ENCODE data around the gene CYB5R3. TPM values are rescaled to one million over a fixed set of nuclear protein-coding genes. Genes with fewer than 3 reads are reported as not detected.
A peak's percentile ranks its signal among the peaks of the same experiment; 100 is the strongest.
"Not testable (repeated sequence)": the region's sequence is repeated elsewhere in the genome, so short reads cannot be mapped to it uniquely, and the experiment has no call there.

The CYB5R3 gene
- polyA plus RNA-seq, 4 donors: 70.0 to 174 (median 118) TPM

DNA sequence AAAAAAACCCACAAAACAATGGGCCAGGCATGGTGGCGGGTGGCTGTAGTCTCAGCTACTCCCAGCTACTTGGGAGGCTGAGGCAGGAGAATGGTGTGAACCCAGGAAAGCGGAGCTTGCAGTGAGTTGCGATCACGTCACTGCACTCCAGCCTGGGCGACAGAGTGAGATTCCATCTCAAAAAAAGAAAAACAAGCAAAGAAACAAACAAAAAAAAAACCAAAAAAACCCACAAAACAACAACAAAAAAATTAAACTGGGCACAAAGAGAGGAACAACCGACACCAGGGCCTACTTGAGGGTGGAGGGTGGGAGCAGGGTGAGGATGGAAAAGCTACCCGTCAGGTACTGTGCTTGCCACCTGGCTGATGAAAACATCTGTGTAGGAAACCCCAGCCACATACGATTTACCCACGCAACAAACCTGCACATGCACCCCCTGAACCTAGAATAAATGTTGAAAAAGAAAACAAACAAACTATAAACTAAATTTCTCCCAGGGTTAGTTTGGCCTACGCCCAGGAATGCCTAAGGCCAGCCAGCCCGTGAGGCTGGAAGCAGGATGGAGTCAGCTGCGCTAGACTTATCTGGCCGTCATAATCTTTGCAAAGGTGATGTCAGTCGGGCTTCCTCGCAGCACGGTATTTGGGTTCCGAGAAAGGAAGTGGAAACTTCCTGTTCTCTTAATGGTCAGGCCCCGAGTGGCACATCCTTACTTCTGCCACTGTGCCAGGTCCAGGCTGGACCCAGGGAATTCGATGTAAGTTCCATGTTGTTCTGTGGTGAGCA lies 21.9 kb upstream of the CYB5R3 start:
- H3K27ac ChIP-seq (ENCODE audit: low read depth in 1 of 3, low read length in 2 of 3): peak overlapping the region in 1 of 3 donors; percentile 57
- no peaks in the 10 kb centered on the region for H3K9me3 ChIP-seq (ENCODE audit: control insufficient read depth in 2 of 2, insufficient read depth in 1 of 2, low read depth in 1 of 2, low read length in 1 of 2)
- H3K27me3 ChIP-seq (ENCODE audit: control insufficient read depth in 3 of 3, insufficient read depth in 3 of 3, low read length in 3 of 3): no peaks in the 10 kb centered on the region
- H3K4me1 ChIP-seq (ENCODE audit: control insufficient read depth in 3 of 3, insufficient read depth in 2 of 3, low read depth in 1 of 3, low read length in 2 of 3): no peaks in the 10 kb centered on the region
- WGBS, 3 donors: 48 to 59% (median 59%) methylated on average over 19 of the region's 19 CpGs
- DNase-seq (no peak), FAIRE-seq (no peak)
- no peak overlapping the region for H3K4me3 ChIP-seq (ENCODE audit: low read depth in 1 of 3, low read length in 3 of 3)
- no peaks in the 10 kb centered on the region for H3K36me3 ChIP-seq (ENCODE audit: control insufficient read depth in 3 of 3, insufficient read depth in 2 of 3, low read depth in 1 of 3, low read length in 3 of 3)

DNA sequence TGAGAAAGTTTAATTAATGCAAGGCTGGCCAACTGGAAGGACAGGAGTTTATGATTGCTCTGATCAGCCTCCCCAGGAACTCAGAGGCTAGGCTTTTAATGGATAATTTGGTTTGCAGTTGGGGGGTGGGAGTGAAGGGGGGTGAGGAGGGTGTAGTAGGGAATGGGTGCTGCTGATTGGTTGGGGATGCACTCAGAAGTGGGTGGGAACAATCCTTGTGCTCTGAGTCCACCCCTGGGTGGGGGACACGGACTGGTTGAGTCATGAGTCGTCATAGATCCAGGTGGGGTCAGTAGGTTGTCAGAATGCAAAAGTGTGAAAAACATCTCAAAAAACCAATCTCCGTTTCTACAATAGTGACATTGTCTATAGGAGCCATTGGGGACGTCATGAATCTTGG lies 20.9 kb upstream of the CYB5R3 start:
- Histone ChIP-seq H3K36me3 (ENCODE audit: control insufficient read depth in 3 of 3, insufficient read depth in 2 of 3, low read depth in 1 of 3, low read length in 3 of 3) (no peaks in the 10 kb centered on the region), H3K4me1 (ENCODE audit: control insufficient read depth in 3 of 3, insufficient read depth in 2 of 3, low read depth in 1 of 3, low read length in 2 of 3) (no peaks in the 10 kb centered on the region), H3K4me3 (ENCODE audit: low read depth in 1 of 3, low read length in 3 of 3) (no peak overlapping the region), H3K27ac (ENCODE audit: low read depth in 1 of 3, low read length in 2 of 3) (no peak overlapping the region), H3K9me3 (ENCODE audit: control insufficient read depth in 2 of 2, insufficient read depth in 1 of 2, low read depth in 1 of 2, low read length in 1 of 2) (no peaks in the 10 kb centered on the region), H3K27me3 (ENCODE audit: control insufficient read depth in 3 of 3, insufficient read depth in 3 of 3, low read length in 3 of 3) (no peaks in the 10 kb centered on the region)
- FAIRE-seq (no peak), DNase-seq (no peak)
- WGBS, 3 donors: 73 to 81% (median 76%) methylated on average over 4 of the region's 4 CpGs

DNA sequence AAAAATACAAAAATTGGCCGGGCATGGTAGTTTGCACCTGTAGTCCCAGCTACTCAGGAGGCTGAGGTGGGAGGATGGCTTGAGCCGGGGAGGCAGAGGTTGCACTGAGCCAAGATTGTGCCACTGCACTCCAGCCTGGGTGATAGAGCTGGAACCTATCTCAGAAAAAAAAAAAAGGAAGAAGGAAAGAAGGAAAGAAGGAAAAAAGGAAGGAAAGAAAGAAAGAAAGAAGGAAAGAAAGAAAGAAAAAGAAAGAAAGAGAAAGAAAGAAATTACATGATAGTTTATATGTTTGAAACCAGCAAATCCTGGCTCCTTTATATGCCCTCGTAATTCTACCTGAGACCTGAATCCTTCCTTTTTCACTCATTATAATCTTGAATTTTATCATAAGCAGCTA lies 17.2 kb upstream of the CYB5R3 start:
- not testable (repeated sequence) for H3K4me3 ChIP-seq (ENCODE audit: low read depth in 1 of 3, low read length in 3 of 3); H3K9me3 ChIP-seq (ENCODE audit: control insufficient read depth in 2 of 2, insufficient read depth in 1 of 2, low read depth in 1 of 2, low read length in 1 of 2); H3K27me3 ChIP-seq (ENCODE audit: control insufficient read depth in 3 of 3, insufficient read depth in 3 of 3, low read length in 3 of 3); H3K27ac ChIP-seq (ENCODE audit: low read depth in 1 of 3, low read length in 2 of 3); H3K4me1 ChIP-seq (ENCODE audit: control insufficient read depth in 3 of 3, insufficient read depth in 2 of 3, low read depth in 1 of 3, low read length in 2 of 3); H3K36me3 ChIP-seq (ENCODE audit: control insufficient read depth in 3 of 3, insufficient read depth in 2 of 3, low read depth in 1 of 3, low read length in 3 of 3); FAIRE-seq; DNase-seq
- WGBS, 3 donors: 85 to 90% (median 87%) methylated on average over 3 of the region's 3 CpGs

DNA sequence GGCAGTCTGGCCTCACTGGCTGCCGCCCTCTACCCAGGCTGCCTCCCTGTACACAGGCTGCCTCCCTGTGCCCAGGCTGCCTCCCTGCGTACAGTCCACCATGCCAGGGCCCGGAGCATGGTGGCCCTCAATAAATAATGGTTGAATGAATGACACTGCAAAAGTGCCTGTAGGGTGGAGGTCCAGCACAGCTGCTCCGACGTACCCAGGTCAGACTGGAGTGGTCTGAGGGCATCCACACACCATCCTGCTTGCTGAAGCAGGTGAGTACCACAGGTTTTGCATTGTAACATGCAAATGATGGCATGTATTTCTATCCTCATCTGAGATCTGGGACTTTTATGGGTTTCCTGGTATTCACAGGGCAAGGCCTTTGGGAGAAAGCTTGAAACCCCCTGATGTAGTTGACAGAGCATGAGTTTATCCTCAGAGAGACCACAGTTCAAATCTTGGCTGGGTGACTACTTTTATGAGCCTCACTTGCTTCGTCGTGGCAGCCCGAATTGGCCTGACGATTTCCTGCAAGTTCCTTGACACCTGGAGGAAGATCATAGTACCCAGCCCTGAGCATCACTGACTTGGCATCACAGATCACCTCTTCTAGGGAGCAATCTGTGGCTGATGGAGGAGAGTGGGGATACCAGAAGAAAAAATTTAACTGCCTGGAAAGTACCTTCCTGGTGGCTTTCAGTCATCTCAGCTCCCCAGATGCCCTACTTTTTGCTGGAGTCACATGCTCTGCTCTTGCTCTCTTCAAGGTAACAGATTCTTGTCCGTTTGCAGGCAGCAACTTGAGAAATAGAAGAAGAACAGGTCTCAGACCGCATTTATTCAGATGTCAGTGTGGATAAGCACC lies 16.0 kb upstream of the CYB5R3 start:
- no peak for FAIRE-seq
- 61 to 65% (median 64%) methylated on average over 11 of the region's 11 CpGs for WGBS, 3 donors
- Histone ChIP-seq H3K9me3 (ENCODE audit: control insufficient read depth in 2 of 2, insufficient read depth in 1 of 2, low read depth in 1 of 2, low read length in 1 of 2) (no peaks in the 10 kb centered on the region), H3K4me1 (ENCODE audit: control insufficient read depth in 3 of 3, insufficient read depth in 2 of 3, low read depth in 1 of 3, low read length in 2 of 3) (peaks cover 0 to 3% (median 0%) of the 10 kb centered on the region in 3 donors), H3K4me3 (ENCODE audit: low read depth in 1 of 3, low read length in 3 of 3) (no peak overlapping the region), H3K27me3 (ENCODE audit: control insufficient read depth in 3 of 3, insufficient read depth in 3 of 3, low read length in 3 of 3) (peaks cover 0 to 4% (median 0%) of the 10 kb centered on the region in 3 donors), H3K36me3 (ENCODE audit: control insufficient read depth in 3 of 3, insufficient read depth in 2 of 3, low read depth in 1 of 3, low read length in 3 of 3) (no peaks in the 10 kb centered on the region), H3K27ac (ENCODE audit: low read depth in 1 of 3, low read length in 2 of 3) (no peak overlapping the region)
- DNase-seq: no peak

DNA sequence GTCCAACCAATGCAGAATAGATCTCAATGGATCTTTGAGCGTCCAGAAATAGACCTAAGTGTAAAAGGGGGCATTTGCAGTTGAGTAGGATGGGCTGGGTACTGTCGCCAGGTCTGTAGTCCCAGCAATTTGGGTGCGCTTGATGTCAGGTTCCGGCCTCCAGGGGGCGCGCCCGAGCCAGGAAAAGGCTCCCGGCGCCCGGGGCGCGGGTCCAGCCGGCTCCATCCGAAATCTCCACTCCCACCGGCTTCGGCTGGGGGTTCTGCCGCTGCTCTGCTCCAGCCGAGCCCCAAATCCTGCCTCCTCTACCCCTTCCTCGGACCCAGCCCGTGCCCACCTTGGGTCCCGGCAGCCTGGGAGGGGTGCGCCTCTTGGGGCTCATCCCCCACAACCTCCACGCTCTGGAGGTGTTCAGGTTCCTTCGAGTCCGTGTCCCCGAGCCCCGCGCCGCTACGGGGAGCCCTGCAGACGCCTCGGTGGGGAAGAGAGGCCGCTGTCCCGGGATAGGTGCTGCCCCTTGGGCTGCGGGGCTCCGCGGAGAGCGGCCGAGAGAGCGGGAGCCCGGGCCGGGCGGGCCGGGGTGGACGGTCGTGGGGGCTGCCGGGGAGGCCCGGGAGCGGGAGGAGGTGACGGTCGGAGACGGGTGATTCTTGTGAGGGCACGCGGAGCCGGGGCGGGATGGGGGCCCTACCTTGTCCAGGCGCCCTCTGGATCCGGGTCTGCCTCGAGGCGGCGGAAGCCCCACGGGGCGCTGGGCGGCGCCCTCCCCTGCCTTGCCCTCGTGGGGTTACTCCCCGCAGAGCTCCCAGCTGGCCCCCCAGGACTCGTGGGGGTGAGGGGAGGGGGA lies 13.0 kb upstream of the CYB5R3 start:
- 2 to 4% (median 3%) methylated on average over 32 to 68 of the region's 68 CpGs for WGBS, 3 donors
- DNase-seq (peak; percentile 60 to 86), FAIRE-seq (no peak)
- Histone ChIP-seq H3K4me3 (ENCODE audit: low read depth in 1 of 3, low read length in 3 of 3) (peak overlapping the region; percentile 9 to 66 (median 43)), H3K27ac (ENCODE audit: low read depth in 1 of 3, low read length in 2 of 3) (no peak overlapping the region), H3K36me3 (ENCODE audit: control insufficient read depth in 3 of 3, insufficient read depth in 2 of 3, low read depth in 1 of 3, low read length in 3 of 3) (no peaks in the 10 kb centered on the region), H3K27me3 (ENCODE audit: control insufficient read depth in 3 of 3, insufficient read depth in 3 of 3, low read length in 3 of 3) (peaks cover 0 to 4% (median 0%) of the 10 kb centered on the region in 3 donors), H3K4me1 (ENCODE audit: control insufficient read depth in 3 of 3, insufficient read depth in 2 of 3, low read depth in 1 of 3, low read length in 2 of 3) (peaks cover 0 to 3% (median 0%) of the 10 kb centered on the region in 3 donors), H3K9me3 (ENCODE audit: control insufficient read depth in 2 of 2, insufficient read depth in 1 of 2, low read depth in 1 of 2, low read length in 1 of 2) (no peaks in the 10 kb centered on the region)

DNA sequence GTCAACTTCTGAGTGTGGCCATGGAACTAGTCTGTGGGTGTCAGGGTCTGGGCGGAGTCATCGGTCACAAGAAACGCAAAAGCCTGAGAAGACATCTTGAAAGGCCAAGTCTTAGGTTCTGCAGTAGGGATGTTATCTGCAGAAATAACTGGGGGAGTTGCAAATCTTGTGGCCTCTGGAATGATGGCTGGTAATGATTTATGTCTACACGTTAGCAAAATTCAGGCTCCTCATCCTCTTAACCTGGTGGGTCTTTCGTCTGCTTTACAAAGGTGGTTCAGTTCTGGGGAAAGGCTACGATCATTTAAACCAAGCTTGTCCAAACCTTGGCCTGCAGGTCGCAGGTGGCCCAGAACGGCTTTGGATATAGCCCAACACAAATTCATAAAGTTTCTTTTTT lies 7.4 kb upstream of the CYB5R3 start:
- Histone ChIP-seq H3K36me3 (ENCODE audit: control insufficient read depth in 3 of 3, insufficient read depth in 2 of 3, low read depth in 1 of 3, low read length in 3 of 3) (no peaks in the 10 kb centered on the region), H3K9me3 (ENCODE audit: control insufficient read depth in 2 of 2, insufficient read depth in 1 of 2, low read depth in 1 of 2, low read length in 1 of 2) (no peaks in the 10 kb centered on the region), H3K27ac (ENCODE audit: low read depth in 1 of 3, low read length in 2 of 3) (no peak overlapping the region), H3K4me3 (ENCODE audit: low read depth in 1 of 3, low read length in 3 of 3) (no peak overlapping the region), H3K27me3 (ENCODE audit: control insufficient read depth in 3 of 3, insufficient read depth in 3 of 3, low read length in 3 of 3) (no peaks in the 10 kb centered on the region), H3K4me1 (ENCODE audit: control insufficient read depth in 3 of 3, insufficient read depth in 2 of 3, low read depth in 1 of 3, low read length in 2 of 3) (peaks cover 0 to 10% (median 0%) of the 10 kb centered on the region in 3 donors)
- no peak for DNase-seq
- 87 to 95% (median 92%) methylated on average over 8 of the region's 8 CpGs for whole genome bisulfite sequencing, 3 donors
- FAIRE-seq: no peak

DNA sequence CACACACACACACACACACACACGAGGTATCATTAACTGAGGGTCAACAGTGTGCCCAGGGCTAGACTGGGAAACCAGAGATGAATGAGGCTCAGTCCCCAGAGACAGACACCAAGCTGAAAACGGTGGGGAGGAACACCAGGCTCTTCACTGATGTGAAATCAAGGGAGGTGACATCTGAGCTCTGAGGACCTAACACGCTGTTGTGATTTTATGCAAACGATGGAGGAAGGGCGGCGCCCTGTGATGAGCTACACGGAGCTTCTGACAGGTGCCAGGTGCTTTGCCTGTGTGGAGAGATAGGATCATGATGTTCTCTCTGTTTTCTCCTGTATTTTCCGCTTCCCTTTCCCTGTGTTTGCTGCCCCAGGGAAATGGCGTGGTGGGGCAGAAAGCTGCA lies 6.5 kb upstream of the CYB5R3 start:
- no peak for DNase-seq
- H3K36me3 ChIP-seq (ENCODE audit: control insufficient read depth in 3 of 3, insufficient read depth in 2 of 3, low read depth in 1 of 3, low read length in 3 of 3): no peaks in the 10 kb centered on the region
- 52 to 65% (median 63%) methylated on average over 9 of the region's 9 CpGs for WGBS, 3 donors
- no peaks in the 10 kb centered on the region for H3K27me3 ChIP-seq (ENCODE audit: control insufficient read depth in 3 of 3, insufficient read depth in 3 of 3, low read length in 3 of 3)
- no peak for FAIRE-seq
- H3K4me1 ChIP-seq (ENCODE audit: control insufficient read depth in 3 of 3, insufficient read depth in 2 of 3, low read depth in 1 of 3, low read length in 2 of 3): peaks cover 0 to 10% (median 0%) of the 10 kb centered on the region in 3 donors
- no peak overlapping the region for H3K27ac ChIP-seq (ENCODE audit: low read depth in 1 of 3, low read length in 2 of 3)
- no peak overlapping the region for H3K4me3 ChIP-seq (ENCODE audit: low read depth in 1 of 3, low read length in 3 of 3)
- no peaks in the 10 kb centered on the region for H3K9me3 ChIP-seq (ENCODE audit: control insufficient read depth in 2 of 2, insufficient read depth in 1 of 2, low read depth in 1 of 2, low read length in 1 of 2)
